Endothelial cell of umbilical vein (primary cell): Measurements from ENCODE around the gene LYZL6.

ENCODE experiments used
- EZH2 ChIP-seq: IDR thresholded peaks from 2 replicates; pipeline ENCODE4 v1.6.1; 2012; ENCODE audit warnings: borderline replicate concordance, low read depth, mild to moderate bottlenecking, moderate library complexity, low read length, inconsistent platforms; ENCODE audit not compliant: severe bottlenecking
- TF ChIP-seq, protein P1 (sequence below), 2 donors: IDR thresholded peaks; 1 replicate in 1 of 2; 2 replicates in 1 of 2; pipeline ENCODE4 v1.5.1; 2011; ENCODE audit warnings: low read length in 2 of 2, mild to moderate bottlenecking in 2 of 2, moderate library complexity in 2 of 2, control low read depth in 1 of 2, inconsistent platforms in 1 of 2, low read depth in 1 of 2; ENCODE audit not compliant: insufficient read depth in 1 of 2; ENCODE audit errors: extremely low read depth in 1 of 2

DNA sequence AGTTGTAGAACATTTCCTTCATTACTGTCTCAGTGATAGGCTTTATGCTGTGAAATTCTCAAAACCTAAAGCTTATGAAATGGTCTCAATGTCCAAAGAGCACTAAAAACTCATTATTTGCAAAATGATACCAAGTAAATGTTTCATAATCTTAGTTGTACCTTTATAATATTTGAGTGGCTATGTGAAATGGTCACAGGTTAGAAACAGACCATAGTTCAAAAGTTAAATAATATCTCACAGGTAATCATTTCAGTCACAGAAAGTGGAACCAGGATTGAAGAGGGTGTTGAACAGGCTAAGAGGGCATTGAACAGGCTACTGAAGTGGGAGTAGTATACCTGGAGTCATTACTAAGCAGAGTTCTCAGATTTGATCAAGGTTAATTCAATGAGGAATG lies 15.8 kb downstream of the LYZL6 start:
- TF ChIP-seq, protein P1, sequence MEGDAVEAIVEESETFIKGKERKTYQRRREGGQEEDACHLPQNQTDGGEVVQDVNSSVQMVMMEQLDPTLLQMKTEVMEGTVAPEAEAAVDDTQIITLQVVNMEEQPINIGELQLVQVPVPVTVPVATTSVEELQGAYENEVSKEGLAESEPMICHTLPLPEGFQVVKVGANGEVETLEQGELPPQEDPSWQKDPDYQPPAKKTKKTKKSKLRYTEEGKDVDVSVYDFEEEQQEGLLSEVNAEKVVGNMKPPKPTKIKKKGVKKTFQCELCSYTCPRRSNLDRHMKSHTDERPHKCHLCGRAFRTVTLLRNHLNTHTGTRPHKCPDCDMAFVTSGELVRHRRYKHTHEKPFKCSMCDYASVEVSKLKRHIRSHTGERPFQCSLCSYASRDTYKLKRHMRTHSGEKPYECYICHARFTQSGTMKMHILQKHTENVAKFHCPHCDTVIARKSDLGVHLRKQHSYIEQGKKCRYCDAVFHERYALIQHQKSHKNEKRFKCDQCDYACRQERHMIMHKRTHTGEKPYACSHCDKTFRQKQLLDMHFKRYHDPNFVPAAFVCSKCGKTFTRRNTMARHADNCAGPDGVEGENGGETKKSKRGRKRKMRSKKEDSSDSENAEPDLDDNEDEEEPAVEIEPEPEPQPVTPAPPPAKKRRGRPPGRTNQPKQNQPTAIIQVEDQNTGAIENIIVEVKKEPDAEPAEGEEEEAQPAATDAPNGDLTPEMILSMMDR (IDR thresholded peaks at IDR 0.05; ENCODE audit: extremely low read depth in 1 of 2, insufficient read depth in 1 of 2, low read depth in 1 of 2, low read length in 2 of 2), result no peak
- TF ChIP-seq EZH2, result no peak
